GM18502 (cell line): ENCODE results near the gene RALY.

Experiments
- ATAC-seq: cut with Tn5 transposase; IDR thresholded peaks from one replicate; pipeline ENCODE4 v1.9.1; 2021; ENCODE audit warnings: mild to moderate bottlenecking; ENCODE audit not compliant: unreplicated experiment, poor library complexity

RALY gene

DNA sequence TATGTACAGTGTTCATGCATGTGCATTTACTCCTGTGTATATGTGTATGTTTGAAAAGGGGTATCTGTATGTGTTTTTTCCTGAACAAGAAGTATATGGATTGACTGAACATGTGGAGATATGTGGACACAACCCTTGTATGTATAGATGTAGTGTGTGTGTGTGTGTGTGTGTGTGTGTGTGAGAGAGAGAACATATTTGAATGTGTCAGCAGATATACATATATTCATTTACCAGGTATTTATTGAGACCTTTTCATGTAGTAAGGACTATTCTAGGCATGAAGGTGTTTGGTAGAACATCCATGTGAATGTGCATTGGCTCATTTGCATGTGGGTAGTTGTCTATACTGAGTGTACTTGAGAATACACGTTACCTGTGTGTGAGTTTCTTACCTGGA is 79.1 kb downstream of the RALY start:
- ATAC-seq = no peak

DNA sequence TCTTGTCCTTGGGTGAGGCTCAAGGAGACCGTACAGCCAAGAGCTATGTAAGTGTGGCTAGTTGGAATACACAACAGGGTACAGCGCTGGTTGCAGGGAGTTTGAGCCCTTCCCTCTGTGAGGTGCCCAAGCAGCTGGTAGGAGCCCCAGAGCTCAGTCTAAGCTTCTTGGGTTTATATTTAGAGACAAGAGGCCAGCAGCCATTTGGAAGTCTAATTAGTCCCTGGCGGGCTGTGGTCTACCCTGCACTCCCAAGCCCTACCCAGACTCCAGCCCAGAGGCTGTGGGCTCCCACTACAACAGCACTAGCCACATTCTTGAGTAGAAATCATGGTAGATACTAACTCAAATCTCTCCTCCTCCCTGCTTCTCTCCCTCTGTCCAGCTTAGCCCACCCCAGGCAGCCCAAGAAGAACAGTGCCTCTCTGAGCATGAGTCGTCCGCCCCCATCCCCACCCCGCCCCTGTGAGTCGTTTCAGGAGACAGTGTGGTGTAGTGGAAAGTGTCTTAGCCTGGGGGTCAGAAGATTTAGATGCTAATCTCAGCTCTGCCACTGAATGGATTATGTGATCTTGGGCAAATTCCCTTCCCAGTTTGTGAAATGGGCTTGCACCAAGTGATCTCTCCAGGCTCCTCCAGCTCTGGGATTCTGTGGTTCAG is 80.5 kb downstream of the RALY start:
- no peak for ATAC-seq

DNA sequence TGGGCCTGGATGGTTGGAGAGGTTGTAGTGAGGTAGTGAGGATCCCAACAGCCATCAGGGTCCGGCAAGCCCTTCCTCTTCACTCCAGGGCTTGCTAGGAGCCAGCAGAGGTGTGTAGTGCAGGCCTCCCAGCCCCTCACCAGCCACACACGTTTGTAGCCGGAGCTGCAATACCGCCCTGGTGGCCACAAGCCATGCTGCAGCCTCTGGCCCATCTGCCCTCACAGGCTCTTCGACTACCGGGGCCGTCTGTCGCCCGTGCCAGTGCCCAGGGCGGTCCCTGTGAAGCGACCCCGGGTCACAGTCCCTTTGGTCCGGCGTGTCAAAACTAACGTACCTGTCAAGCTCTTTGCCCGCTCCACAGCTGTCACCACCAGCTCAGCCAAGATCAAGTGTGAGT is 81.9 kb downstream of the RALY start:
- no peak for ATAC-seq

DNA sequence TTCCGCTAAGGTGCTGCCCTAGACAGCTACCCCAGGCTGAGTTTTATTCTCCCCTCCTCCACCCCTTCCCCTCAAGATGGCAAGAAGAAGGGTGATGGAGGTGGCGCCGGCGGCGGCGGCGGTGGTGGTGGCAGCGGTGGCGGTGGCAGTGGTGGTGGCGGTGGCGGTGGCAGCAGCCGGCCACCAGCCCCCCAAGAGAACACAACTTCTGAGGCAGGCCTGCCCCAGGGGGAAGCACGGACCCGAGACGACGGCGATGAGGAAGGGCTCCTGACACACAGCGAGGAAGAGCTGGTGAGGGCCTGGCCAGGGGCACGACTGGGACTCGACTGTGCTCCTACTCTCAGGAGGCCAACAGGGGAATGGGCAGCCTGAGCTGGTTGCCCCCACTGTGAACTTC is 83.2 kb downstream of the RALY start:
- ATAC-seq = no peak

- ATAC-seq = no peak
These were observed 84.8 kb downstream of the RALY start for GRCh38 chr20:34078540-34078939.

DNA sequence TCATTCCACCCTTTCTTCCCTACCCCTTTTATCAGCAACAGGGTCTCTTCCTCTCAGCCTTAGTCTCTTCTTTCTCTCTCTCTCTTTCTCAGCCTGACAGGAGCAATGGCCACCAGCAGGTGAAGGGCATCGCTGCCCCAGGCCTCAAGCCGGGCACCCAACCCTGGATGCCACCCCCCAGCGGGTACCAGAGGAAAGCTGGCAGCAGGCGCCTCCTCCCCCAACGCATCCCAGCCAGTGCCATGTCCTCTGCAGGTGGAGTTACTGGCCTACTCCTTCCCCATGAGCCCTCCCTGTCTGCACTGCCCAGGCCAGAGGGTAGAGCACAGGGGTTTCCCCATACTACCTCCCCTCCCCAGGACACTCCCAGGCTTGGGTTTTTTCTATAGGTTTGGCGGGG is 86.1 kb downstream of the RALY start:
- ATAC-seq = no peak

GRCh38 chr20:34082232-34082887 is 88.6 kb downstream of the RALY start:
- no peak for ATAC-seq

DNA sequence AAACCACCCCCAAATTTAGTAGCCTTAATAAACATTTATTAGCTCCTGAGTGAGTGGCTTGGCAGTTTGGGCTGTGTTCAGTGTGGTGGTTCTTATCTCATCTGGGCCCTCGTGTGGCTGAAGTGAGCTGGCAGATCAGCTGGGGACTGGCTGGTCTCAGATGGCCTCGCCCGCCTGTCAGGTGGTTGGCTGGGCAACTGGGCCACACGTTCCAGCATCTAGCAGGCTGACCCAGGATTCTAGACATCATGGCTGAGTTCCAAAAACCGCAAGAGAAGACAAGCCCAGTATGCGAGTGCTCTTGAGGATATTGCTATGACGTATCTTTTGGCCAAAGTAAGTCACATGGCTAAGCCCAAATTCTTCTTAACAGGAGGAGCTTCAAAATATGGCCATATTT is 89.4 kb downstream of the RALY start:
- ATAC-seq = no peak

GRCh38 chr20:34083781-34084180 is 90.1 kb downstream of the RALY start:
- ATAC-seq = no peak

DNA sequence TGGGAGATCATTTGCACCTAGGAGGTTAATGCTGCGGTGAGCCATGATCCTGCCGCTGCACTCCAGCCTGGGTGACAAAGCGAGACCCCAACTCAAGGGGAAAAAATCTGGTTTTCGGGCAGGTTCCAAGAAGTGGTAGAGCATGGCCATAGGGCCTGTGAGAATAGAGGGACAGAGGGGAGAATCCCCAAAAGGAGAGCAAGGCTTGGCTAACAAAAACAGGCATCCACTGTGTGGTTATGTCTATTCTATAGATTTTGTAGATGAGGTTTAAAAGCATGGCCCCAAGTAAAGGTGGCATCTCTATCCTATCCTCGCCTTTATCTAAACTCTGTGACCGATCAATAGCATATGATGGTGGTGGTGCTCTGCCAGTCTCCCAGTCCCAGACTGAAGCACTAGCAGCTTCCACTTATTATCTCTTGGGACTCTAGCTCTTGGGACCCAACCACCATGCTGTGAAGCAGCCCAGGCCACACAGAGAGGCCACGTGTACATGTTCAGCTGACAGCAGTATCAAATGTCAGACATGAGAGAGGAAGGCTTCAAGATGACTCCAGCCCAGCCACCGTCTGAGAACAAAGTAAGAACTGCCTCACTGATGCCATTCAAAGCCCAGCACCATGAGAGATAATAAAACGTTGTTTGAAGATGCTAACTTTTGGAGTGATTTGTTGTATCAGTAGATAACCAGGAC is 90.7 kb downstream of the RALY start:
- no peak for ATAC-seq

DNA sequence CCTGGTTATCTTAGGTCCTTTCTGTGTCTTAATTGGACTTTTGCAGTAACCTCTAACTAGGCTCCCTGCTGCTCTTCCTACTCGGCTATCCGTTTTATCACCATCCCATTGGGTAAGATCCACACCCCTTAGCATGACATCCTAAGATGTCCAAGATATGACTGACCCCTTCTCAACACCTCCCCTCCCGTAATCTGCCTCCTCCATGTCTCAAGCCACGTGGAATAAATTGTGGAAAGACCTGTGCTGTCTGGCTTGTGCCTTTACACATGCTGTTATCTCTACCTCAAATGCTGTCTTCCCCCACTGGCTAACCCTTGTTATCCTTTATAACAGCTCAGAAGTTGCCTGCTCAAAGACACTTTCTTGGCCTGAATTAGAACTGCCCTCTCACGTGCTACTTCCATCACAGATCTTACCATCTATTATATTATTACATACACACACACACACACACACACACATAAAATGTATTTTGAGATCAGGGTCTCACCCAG is 91.9 kb downstream of the RALY start:
- no peak for ATAC-seq

DNA sequence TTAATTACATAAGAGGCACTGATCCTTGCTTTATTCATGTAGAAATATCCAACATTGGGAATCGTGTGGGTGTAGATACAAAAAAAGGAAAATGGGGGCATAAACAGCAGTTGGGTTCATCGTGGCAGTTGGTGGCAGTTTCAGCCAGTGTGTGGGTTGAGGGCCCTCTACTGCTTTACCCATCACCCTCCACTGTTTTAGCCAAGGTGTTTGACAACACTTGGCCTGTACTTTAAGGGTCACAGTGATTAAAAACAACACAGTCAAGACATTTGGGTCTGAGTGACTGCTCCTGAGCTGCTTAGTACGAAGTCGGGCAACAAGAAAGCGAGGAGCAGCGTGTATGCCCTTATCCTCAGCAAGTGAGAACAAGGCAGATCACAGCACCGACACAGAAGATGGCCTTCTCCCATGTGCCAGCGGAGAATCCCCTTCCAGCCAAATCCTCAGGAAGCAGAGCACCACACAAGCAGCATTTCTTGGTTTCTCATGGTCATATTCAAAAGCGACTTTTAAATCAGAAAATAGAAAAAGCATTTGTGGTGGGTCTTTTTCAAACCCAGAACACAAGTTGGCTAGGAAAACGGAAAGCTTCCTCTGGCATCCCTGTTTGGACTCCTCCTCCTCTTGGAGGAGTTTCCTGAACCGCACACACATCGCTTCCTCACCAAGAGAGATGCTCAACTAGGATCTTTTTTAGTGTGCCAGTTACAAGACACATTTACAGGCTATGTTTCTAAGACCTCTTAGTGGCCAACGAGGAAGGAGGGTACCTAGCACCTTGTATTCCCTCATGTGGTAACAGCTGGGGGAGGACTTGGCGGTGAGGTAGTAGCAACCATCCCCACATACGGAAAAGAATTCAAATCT is 94.8 kb downstream of the RALY start:
- no peak for ATAC-seq

DNA sequence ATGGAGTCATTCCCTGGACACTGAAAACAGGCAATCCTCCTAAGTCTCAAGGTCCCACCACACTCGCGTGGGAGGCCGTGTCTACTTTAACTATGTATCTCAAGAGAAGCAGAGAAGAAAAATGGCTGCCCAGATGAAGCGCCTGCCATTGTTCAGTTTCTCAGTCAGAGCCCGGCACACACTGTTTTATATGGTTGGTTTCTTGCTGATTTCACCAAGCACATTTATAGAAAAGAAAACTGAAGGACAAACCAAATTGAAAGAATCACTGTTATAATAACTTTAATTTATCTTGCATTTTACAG is 95.4 kb downstream of the RALY start:
- ATAC-seq = no peak

GRCh38 chr20:34089655-34090345 is 96.1 kb downstream of the RALY start:
- ATAC-seq = no peak

- ATAC-seq = no peak
These were observed 96.9 kb downstream of the RALY start for GRCh38 chr20:34090645-34091044.

GRCh38 chr20:34091637-34092200 is 98.0 kb downstream of the RALY start:
- no peak for ATAC-seq

GRCh38 chr20:34093895-34094294 is 100.2 kb downstream of the RALY start:
- no peak for ATAC-seq

GRCh38 chr20:34095825-34096224 is 102.1 kb downstream of the RALY start:
- ATAC-seq = no peak

- no peak for ATAC-seq
These were observed 103.2 kb downstream of the RALY start for GRCh38 chr20:34096699-34097444.
